Stimulated activated effector memory CD8-positive, alpha-beta T cell treated with anti-CD3 and anti-CD28 coated beads, Interleukin-12 subunit alpha, Interleukin-12 subunit beta, amount 100 ng/mL, for 72 hours (primary cell): ENCODE measurements around the gene C10orf62.
"Not testable (repeated sequence)": the region's sequence is repeated elsewhere in the genome, so short reads cannot be mapped to it uniquely, and the experiment has no call there.

Experiments used
- ATAC-seq: fragments of 150-1000 bp; cut with Tn5 transposase; 2 replicates; pipeline ENCODE4 v1.10.0; 2021
- DNase-seq, 2 donors: peaks; one replicate each; pipeline ENCODE4 v3.0.0; 2021 to 2022; ENCODE audit warnings: low spot score in 2 of 2
- H3K27ac Mint-ChIP-seq: one replicate; pipeline ENCODE4 v1.8.0; 2022; ENCODE audit warnings: mild to moderate bottlenecking, mixed read lengths
- H3K36me3 Mint-ChIP-seq: one replicate; pipeline ENCODE4 v1.8.0; 2022; ENCODE audit warnings: mild to moderate bottlenecking, mixed read lengths
- H3K4me1 Mint-ChIP-seq: one replicate; pipeline ENCODE4 v1.8.0; 2022; ENCODE audit warnings: mixed read lengths
- H3K4me3 Mint-ChIP-seq: one replicate; pipeline ENCODE4 v1.8.0; 2022; ENCODE audit warnings: mild to moderate bottlenecking, mixed read lengths
- H3K9me3 Mint-ChIP-seq: one replicate; pipeline ENCODE4 v1.8.0; 2022; ENCODE audit warnings: mixed read lengths

The C10orf62 gene

GRCh38 chr10:97589479-97589878 is at the start of gene C10orf62:
Gene C10orf62, plus strand, starts transcription at chr10:97589721. Its CDS starts 177 bp downstream, at chr10:97589898.
- peak within 1 kb of the TSS; percentile 68 for H3K27ac Mint-ChIP-seq
- no peak for ATAC-seq
- peak within 1 kb of the TSS; percentile 30 for H3K4me3 Mint-ChIP-seq
- peaks cover 7% of the 10 kb centered on the region for H3K4me1 Mint-ChIP-seq
- DNase-seq, result no peak
- peaks cover 5% of the 10 kb centered on the region for H3K36me3 Mint-ChIP-seq
- no peaks in the 10 kb centered on the region for H3K9me3 Mint-ChIP-seq

GRCh38 chr10:97540669-97541500 is 48.6 kb upstream of the C10orf62 start:
- Mint-ChIP-seq H3K4me3 (no peak overlapping the region), H3K9me3 (no peaks in the 10 kb centered on the region), H3K36me3 (no peaks in the 10 kb centered on the region), H3K27ac (no peak overlapping the region), H3K4me1 (peaks cover 21% of the 10 kb centered on the region)
- ATAC-seq (no peak), DNase-seq (no peak)

- ATAC-seq (peak; percentile 62), DNase-seq (peak; percentile 10 to 60)
- Mint-ChIP-seq H3K27ac (peak overlapping the region; percentile 86), H3K9me3 (no peaks in the 10 kb centered on the region), H3K4me1 (peaks cover 26% of the 10 kb centered on the region), H3K36me3 (no peaks in the 10 kb centered on the region), H3K4me3 (peak overlapping the region; percentile 30)
These were observed 47.1 kb upstream of the C10orf62 start for GRCh38 chr10:97542169-97543024.

- DNase-seq, result peak; percentile 30 to 70
- H3K36me3 Mint-ChIP-seq, result no peaks in the 10 kb centered on the region
- peaks cover 26% of the 10 kb centered on the region for H3K4me1 Mint-ChIP-seq
- H3K27ac Mint-ChIP-seq, result peak overlapping the region; percentile 86
- ATAC-seq, result peak; percentile 91
- peak overlapping the region; percentile 30 for H3K4me3 Mint-ChIP-seq
- no peaks in the 10 kb centered on the region for H3K9me3 Mint-ChIP-seq
These were observed 46.4 kb upstream of the C10orf62 start for GRCh38 chr10:97543025-97543546.

- H3K4me3 Mint-ChIP-seq, result no peak overlapping the region
- H3K27ac Mint-ChIP-seq, result no peak overlapping the region
- no peaks in the 10 kb centered on the region for H3K36me3 Mint-ChIP-seq
- ATAC-seq (no peak), DNase-seq (no peak)
- no peaks in the 10 kb centered on the region for H3K9me3 Mint-ChIP-seq
- peaks cover 26% of the 10 kb centered on the region for H3K4me1 Mint-ChIP-seq
These were observed 42.9 kb upstream of the C10orf62 start for GRCh38 chr10:97546456-97547270.

- Mint-ChIP-seq H3K9me3 (no peaks in the 10 kb centered on the region), H3K27ac (no peak overlapping the region), H3K4me1 (peaks cover 22% of the 10 kb centered on the region), H3K36me3 (no peaks in the 10 kb centered on the region), H3K4me3 (no peak overlapping the region)
- DNase-seq, result no peak
- no peak for ATAC-seq
These were observed 42.3 kb upstream of the C10orf62 start for GRCh38 chr10:97547271-97547600.

- Mint-ChIP-seq H3K27ac (no peak overlapping the region), H3K4me1 (peaks cover 14% of the 10 kb centered on the region), H3K36me3 (no peaks in the 10 kb centered on the region), H3K4me3 (no peak overlapping the region), H3K9me3 (no peaks in the 10 kb centered on the region)
- DNase-seq (no peak), ATAC-seq (no peak)
These were observed 41.6 kb upstream of the C10orf62 start for GRCh38 chr10:97547962-97548361.

- Mint-ChIP-seq H3K4me3 (no peak overlapping the region), H3K9me3 (no peaks in the 10 kb centered on the region), H3K4me1 (peaks cover 10% of the 10 kb centered on the region)
These were observed 40.6 kb upstream of the C10orf62 start for GRCh38 chr10:97548828-97549455.

GRCh38 chr10:97549587-97550322 is 39.8 kb upstream of the C10orf62 start:
- Mint-ChIP-seq H3K4me1 (peaks cover 10% of the 10 kb centered on the region), H3K27ac (peak overlapping the region; percentile 29), H3K36me3 (no peaks in the 10 kb centered on the region), H3K9me3 (no peaks in the 10 kb centered on the region), H3K4me3 (no peak overlapping the region)
- ATAC-seq, result no peak
- no peak for DNase-seq

More at GRCh38 chr10:97548828-97549455, 40.6 kb upstream of the C10orf62 start:
- ATAC-seq, result no peak
- peak overlapping the region; percentile 29 for H3K27ac Mint-ChIP-seq
- no peaks in the 10 kb centered on the region for H3K36me3 Mint-ChIP-seq
- DNase-seq, result no peak

- H3K4me3 Mint-ChIP-seq, result no peak overlapping the region
These were observed 39.0 kb upstream of the C10orf62 start for GRCh38 chr10:97550336-97551149.

GRCh38 chr10:97551271-97551670 is 38.2 kb upstream of the C10orf62 start:
- no peak overlapping the region for H3K4me3 Mint-ChIP-seq
- DNase-seq, result no peak
- H3K27ac Mint-ChIP-seq, result peak overlapping the region; percentile 43
- H3K36me3 Mint-ChIP-seq, result no peaks in the 10 kb centered on the region
- no peaks in the 10 kb centered on the region for H3K9me3 Mint-ChIP-seq
- ATAC-seq, result no peak
- H3K4me1 Mint-ChIP-seq, result peaks cover 10% of the 10 kb centered on the region

More at GRCh38 chr10:97550336-97551149, 39.0 kb upstream of the C10orf62 start:
- Mint-ChIP-seq H3K27ac (peak overlapping the region; percentile 43), H3K36me3 (no peaks in the 10 kb centered on the region), H3K9me3 (no peaks in the 10 kb centered on the region), H3K4me1 (peaks cover 10% of the 10 kb centered on the region)
- ATAC-seq (no peak), DNase-seq (no peak)

GRCh38 chr10:97553575-97554031 is 35.9 kb upstream of the C10orf62 start:
- no peaks in the 10 kb centered on the region for H3K9me3 Mint-ChIP-seq
- peaks cover 5% of the 10 kb centered on the region for H3K4me1 Mint-ChIP-seq
- ATAC-seq (peak; percentile 95), DNase-seq (peak; percentile 45 to 70)
- H3K27ac Mint-ChIP-seq, result no peak overlapping the region
- H3K36me3 Mint-ChIP-seq, result no peaks in the 10 kb centered on the region
- H3K4me3 Mint-ChIP-seq, result no peak overlapping the region

GRCh38 chr10:97554336-97554735 is 35.2 kb upstream of the C10orf62 start:
- not testable (repeated sequence) for H3K4me1 Mint-ChIP-seq, ATAC-seq, H3K9me3 Mint-ChIP-seq, DNase-seq, H3K27ac Mint-ChIP-seq, H3K4me3 Mint-ChIP-seq, H3K36me3 Mint-ChIP-seq
